Ovary (tissue), 3 donors: ENCODE results near the gene CGA.

Experiments
- EP300 ChIP-seq: sonication (generic); formaldehyde crosslinking; IDR thresholded peaks from one replicate; pipeline ENCODE4 v1.6.1; 2017; ENCODE audit warnings: antibody characterized with exemption
- TF ChIP-seq, protein P1 (sequence below), 3 donors: fragments of 450-650 bp in 2 of 3; fragments of 200-600 bp in 1 of 3; IDR thresholded peaks; one replicate each; pipeline versions ENCODE4 v1.5.1 to v1.8.0; 2016 to 2022; ENCODE audit warnings: antibody characterized with exemption in 3 of 3, mild to moderate bottlenecking in 1 of 3
- donor health status: DM: no; HTN: no; CAD: no.

DNA sequence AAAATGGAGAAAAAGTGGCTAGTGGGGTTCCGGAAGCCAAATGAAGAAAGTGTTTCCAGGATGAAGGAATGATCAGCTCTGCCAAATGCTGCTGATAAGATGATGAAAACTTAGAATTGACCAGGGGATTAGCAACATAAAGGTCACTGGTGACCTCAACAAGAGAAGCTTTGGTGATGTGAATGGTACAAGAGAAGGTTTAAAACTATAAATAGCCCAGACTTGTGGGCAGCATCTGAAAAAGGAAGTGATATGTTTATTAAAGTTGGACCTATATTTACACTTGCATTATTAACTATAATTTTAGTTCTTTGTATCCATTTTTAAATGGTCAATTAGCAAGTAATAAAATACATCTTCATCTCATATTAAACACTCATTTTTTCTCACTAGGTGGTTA is 45.1 kb downstream of the CGA start:
- TF ChIP-seq, protein P1, sequence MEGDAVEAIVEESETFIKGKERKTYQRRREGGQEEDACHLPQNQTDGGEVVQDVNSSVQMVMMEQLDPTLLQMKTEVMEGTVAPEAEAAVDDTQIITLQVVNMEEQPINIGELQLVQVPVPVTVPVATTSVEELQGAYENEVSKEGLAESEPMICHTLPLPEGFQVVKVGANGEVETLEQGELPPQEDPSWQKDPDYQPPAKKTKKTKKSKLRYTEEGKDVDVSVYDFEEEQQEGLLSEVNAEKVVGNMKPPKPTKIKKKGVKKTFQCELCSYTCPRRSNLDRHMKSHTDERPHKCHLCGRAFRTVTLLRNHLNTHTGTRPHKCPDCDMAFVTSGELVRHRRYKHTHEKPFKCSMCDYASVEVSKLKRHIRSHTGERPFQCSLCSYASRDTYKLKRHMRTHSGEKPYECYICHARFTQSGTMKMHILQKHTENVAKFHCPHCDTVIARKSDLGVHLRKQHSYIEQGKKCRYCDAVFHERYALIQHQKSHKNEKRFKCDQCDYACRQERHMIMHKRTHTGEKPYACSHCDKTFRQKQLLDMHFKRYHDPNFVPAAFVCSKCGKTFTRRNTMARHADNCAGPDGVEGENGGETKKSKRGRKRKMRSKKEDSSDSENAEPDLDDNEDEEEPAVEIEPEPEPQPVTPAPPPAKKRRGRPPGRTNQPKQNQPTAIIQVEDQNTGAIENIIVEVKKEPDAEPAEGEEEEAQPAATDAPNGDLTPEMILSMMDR (IDR thresholded peaks at IDR 0.05): no peak
- TF ChIP-seq EP300: no peak
